Measurements from ENCODE around the gene SYNE2. TPM values are rescaled to one million over a fixed set of nuclear protein-coding genes. Genes with fewer than 3 reads are reported as not detected.
A peak's percentile ranks its signal among the peaks of the same experiment; 100 is the strongest.

Gene SYNE2
- total RNA-seq, 4 donors from 2014 or later, result 96.9 to 207 (median 182) TPM

- Histone ChIP-seq H3K27ac (peak overlapping the region; percentile 38 to 70 (median 50)), H3K36me3 (no peaks in the 10 kb centered on the region), H3K4me3 (no peak overlapping the region), H3K9me3 (no peaks in the 10 kb centered on the region), H3K27me3 (no peaks in the 10 kb centered on the region), H3K4me1 (peaks cover 42 to 50% of the 10 kb centered on the region in 2 donors)
- intact Hi-C loops (cut with DNase I; ENCODE audit: low total_unique reads) (no loop called here), in situ Hi-C loops (cut with MboI; ENCODE audit: low sequenced_read_pairs in 4 of 4) (no loop called here)
- DNase-seq, result no peak
- TF ChIP-seq, protein P1, sequence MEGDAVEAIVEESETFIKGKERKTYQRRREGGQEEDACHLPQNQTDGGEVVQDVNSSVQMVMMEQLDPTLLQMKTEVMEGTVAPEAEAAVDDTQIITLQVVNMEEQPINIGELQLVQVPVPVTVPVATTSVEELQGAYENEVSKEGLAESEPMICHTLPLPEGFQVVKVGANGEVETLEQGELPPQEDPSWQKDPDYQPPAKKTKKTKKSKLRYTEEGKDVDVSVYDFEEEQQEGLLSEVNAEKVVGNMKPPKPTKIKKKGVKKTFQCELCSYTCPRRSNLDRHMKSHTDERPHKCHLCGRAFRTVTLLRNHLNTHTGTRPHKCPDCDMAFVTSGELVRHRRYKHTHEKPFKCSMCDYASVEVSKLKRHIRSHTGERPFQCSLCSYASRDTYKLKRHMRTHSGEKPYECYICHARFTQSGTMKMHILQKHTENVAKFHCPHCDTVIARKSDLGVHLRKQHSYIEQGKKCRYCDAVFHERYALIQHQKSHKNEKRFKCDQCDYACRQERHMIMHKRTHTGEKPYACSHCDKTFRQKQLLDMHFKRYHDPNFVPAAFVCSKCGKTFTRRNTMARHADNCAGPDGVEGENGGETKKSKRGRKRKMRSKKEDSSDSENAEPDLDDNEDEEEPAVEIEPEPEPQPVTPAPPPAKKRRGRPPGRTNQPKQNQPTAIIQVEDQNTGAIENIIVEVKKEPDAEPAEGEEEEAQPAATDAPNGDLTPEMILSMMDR (IDR thresholded peaks at IDR 0.05 in 4 of 5, conservative IDR thresholded peaks at IDR 0.05 in 1 of 5), result no peak
- no peak for TF ChIP-seq POLR2A (IDR thresholded peaks at IDR 0.05)
- ATAC-seq, result no peak
These were observed 44.9 kb downstream of the SYNE2 start for GRCh38 chr14:63897721-63898163.

DNA sequence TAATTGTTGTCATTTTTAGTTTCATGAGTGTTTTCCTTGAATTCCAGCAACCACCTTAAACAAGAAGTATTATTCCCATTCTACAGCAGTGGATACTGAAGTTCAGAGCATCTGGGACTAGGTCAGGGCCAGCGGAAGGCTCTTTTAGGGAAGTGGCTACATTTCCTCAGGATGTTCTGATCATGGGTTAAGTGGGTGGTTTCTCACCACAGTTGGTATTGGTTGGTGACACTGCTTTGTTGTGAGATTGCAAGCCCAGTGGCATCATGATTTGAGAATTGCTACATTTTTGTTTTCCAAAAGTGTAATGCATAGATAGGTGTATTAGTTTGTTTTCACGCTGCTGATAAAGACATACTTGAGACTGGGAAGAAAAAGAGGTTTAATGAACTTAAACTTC lies 47.1 kb downstream of the SYNE2 start:
- intact Hi-C loops (cut with DNase I; ENCODE audit: low total_unique reads), result no loop called here
- in situ Hi-C loops (cut with MboI; ENCODE audit: low sequenced_read_pairs in 4 of 4), result no loop called here
- TF ChIP-seq, protein P1 (IDR thresholded peaks at IDR 0.05 in 4 of 5, conservative IDR thresholded peaks at IDR 0.05 in 1 of 5), result no peak
- no peak for TF ChIP-seq POLR2A (IDR thresholded peaks at IDR 0.05)

GRCh38 chr14:63901434-63902085 lies 48.8 kb downstream of the SYNE2 start:
- in situ Hi-C loops (cut with MboI; ENCODE audit: low sequenced_read_pairs in 4 of 4), result no loop called here

More for the DNA sequence above, 47.1 kb downstream of the SYNE2 start:
- Histone ChIP-seq H3K36me3 (no peaks in the 10 kb centered on the region), H3K4me3 (no peak overlapping the region), H3K9me3 (no peaks in the 10 kb centered on the region), H3K27me3 (no peaks in the 10 kb centered on the region), H3K4me1 (peaks cover 21 to 30% of the 10 kb centered on the region in 2 donors), H3K27ac (no peak overlapping the region)
- DNase-seq (no peak), ATAC-seq (no peak)

DNA sequence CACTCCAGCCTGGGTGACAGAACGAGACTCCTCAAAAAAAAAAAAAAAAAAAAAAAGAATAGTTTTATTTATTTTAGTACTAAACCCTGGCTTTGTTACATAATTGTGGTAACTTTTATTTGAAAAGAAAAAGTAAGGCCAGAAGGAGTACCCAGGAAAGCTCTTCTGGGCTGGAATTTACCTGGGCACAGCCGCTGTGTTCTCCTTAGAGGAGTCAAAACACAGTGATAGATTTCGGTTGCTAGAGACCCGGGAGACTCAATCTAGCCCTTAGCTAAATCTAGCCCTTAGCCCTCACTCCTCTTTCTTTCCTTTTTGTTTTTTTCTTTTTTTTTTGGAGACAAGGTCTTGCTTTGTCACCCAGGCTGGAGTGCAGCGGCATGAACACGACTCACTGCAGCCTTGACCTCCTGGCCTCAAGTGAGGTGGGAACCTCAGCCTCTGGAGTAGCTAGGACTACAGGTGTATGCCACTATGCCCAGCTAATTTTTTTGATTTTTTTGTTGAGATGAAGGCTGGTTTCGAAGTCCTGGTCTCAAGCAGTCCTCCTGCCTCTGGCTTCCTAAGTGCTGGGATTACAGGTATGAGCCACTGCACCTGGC lies 49.7 kb downstream of the SYNE2 start:
- no peaks in the 10 kb centered on the region for H3K27me3 ChIP-seq
- H3K27ac ChIP-seq, result no peak overlapping the region
- H3K36me3 ChIP-seq, result no peaks in the 10 kb centered on the region
- TF ChIP-seq, protein P1 (IDR thresholded peaks at IDR 0.05 in 4 of 5, conservative IDR thresholded peaks at IDR 0.05 in 1 of 5), result no peak
- no peak for TF ChIP-seq POLR2A (IDR thresholded peaks at IDR 0.05)
- intact Hi-C loops (cut with DNase I; ENCODE audit: low total_unique reads), result no loop called here
- in situ Hi-C loops (cut with MboI; ENCODE audit: low sequenced_read_pairs in 4 of 4), result no loop called here
- no peak for ATAC-seq
- H3K4me3 ChIP-seq, result no peak overlapping the region
- peaks cover 11 to 13% of the 10 kb centered on the region in 2 donors for H3K4me1 ChIP-seq
- no peaks in the 10 kb centered on the region for H3K9me3 ChIP-seq
- no peak for DNase-seq

More at GRCh38 chr14:63901434-63902085, 48.8 kb downstream of the SYNE2 start:
- Histone ChIP-seq H3K27ac (no peak overlapping the region), H3K4me1 (peaks cover 16 to 20% of the 10 kb centered on the region in 2 donors), H3K27me3 (no peaks in the 10 kb centered on the region), H3K36me3 (no peaks in the 10 kb centered on the region), H3K4me3 (no peak overlapping the region), H3K9me3 (no peaks in the 10 kb centered on the region)
- DNase-seq (no peak), ATAC-seq (peak in 1 of 2 donors; percentile 49)
- intact Hi-C loops (cut with DNase I; ENCODE audit: low total_unique reads), result no loop called here
- TF ChIP-seq, protein P1 (IDR thresholded peaks at IDR 0.05 in 4 of 5, conservative IDR thresholded peaks at IDR 0.05 in 1 of 5), result no peak
